HCT116 (cell line): Measurements from ENCODE around the gene KRTAP12-1. TPM values are rescaled to one million over a fixed set of nuclear protein-coding genes. Genes with fewer than 3 reads are reported as not detected.

Source experiments
- ATAC-seq: fragments of 200-7000 bp; cut with Tn5 transposase; 2 replicates; pipeline ENCODE4 v1.9.1; 2020; ENCODE audit warnings: mild to moderate bottlenecking, moderate library complexity
- BruUV-seq: library from RNA; stranded (reverse); fragments of 400-500 nt; replicated peaks from 2 replicates; lab custom pipeline; 2021; lab: Mats Ljungman, UMichigan
- CTCF ChIA-PET: fragments of 300-600 bp; sonication (Branson Sonifier 250); formaldehyde crosslinking; loops from one replicate; lab custom pipeline; 2021; ENCODE audit warnings: antibody characterized with exemption; lab: Charles Lee
- POLR2A ChIA-PET: fragments of 300-600, 350-600 bp; sonication (Branson Sonifier 250); formaldehyde crosslinking; loops from one replicate; lab custom pipeline; 2021; ENCODE audit warnings: antibody characterized with exemption; lab: Charles Lee
- RAD21 ChIA-PET, 2 experiments: fragments of 300-600 bp; sonication (Branson Sonifier 250); formaldehyde crosslinking; loops; one replicate each; lab custom pipeline; 2023; ENCODE audit warnings: low total read pairs in 2 of 2; ENCODE audit not compliant: uncharacterized antibody in 2 of 2, unreplicated experiment in 2 of 2, low non-redundant PET in 1 of 2; lab: Charles Lee
- DNase-seq: peaks from one replicate; pipeline ENCODE4 v3.0.0-alpha.2; 2010; ENCODE audit warnings: low read depth, low spot score
- H2AFZ ChIP-seq: fragments of 200-600 bp; shearing (Covaris generic), sonication (generic); 2 replicates; pipeline ENCODE4 v1.6.1; 2017; ENCODE audit warnings: low read depth, mixed run types, mixed read lengths, antibody characterized with exemption, low read length; ENCODE audit not compliant: poor library complexity, severe bottlenecking
- H3K27ac ChIP-seq: 2 replicates; pipeline ENCODE4 v1.5.1; 2012; ENCODE audit warnings: low read depth, low read length
- H3K27me3 ChIP-seq: fragments of 200-600 bp; sonication (generic); 2 replicates; pipeline ENCODE4 v1.6.1; 2016; ENCODE audit warnings: mixed run types, low read length, mixed read lengths; ENCODE audit not compliant: insufficient read depth
- H3K36me3 ChIP-seq, 2 experiments: fragments of 200-500 bp in 1 of 2; fragments of 200-600 bp in 1 of 2; sonication (Bioruptor generic) in 1 of 2; sonication (generic) in 1 of 2; 2 replicates each; pipeline versions ENCODE4 v1.5.1 to v1.6.1; 2014 to 2016; ENCODE audit warnings: low read length in 2 of 2, inconsistent platforms in 1 of 2, mixed read lengths in 1 of 2, mixed run types in 1 of 2; ENCODE audit not compliant: insufficient read depth in 2 of 2, control insufficient read depth in 1 of 2
- H3K4me1 ChIP-seq, 2 experiments: fragments of 200-600 bp in 1 of 2; sonication (generic) in 1 of 2; 2 replicates each; pipeline versions ENCODE4 v1.5.1 to v1.6.1; 2012 to 2017; ENCODE audit warnings: low read length in 2 of 2, inconsistent platforms in 1 of 2, mild to moderate bottlenecking in 1 of 2, mixed read lengths in 1 of 2, mixed run types in 1 of 2, moderate library complexity in 1 of 2; ENCODE audit not compliant: insufficient read depth in 2 of 2, control insufficient read depth in 1 of 2
- H3K4me2 ChIP-seq: fragments of 200-600 bp; sonication (generic); 2 replicates; pipeline ENCODE4 v1.6.1; 2017; ENCODE audit warnings: mixed run types, low read length, mixed read lengths
- H3K4me3 ChIP-seq, 2 experiments: fragments of 200-600 bp in 1 of 2; sonication (generic) in 1 of 2; replicated peaks in 1 of 2; 2 replicates each; pipeline ENCODE4 v1.5.1; 2011 to 2016; ENCODE audit warnings: low read length in 2 of 2, control low read depth in 1 of 2, low read depth in 1 of 2, mild to moderate bottlenecking in 1 of 2, mixed read lengths in 1 of 2, mixed run types in 1 of 2
- H3K79me2 ChIP-seq: fragments of 200-600 bp; sonication (generic); 2 replicates; pipeline ENCODE4 v1.6.1; 2017; ENCODE audit warnings: mild to moderate bottlenecking, mixed run types, low read length, moderate library complexity, mixed read lengths; ENCODE audit not compliant: insufficient read depth
- H3K9ac ChIP-seq: fragments of 200-600 bp; sonication (generic); 2 replicates; pipeline ENCODE4 v1.6.1; 2016; ENCODE audit warnings: low read length, mixed read lengths
- H3K9me2 ChIP-seq: fragments of 200-600 bp; sonication (generic), shearing (Covaris generic); 2 replicates; pipeline ENCODE4 v1.6.1; 2017; ENCODE audit warnings: mixed run types, mild to moderate bottlenecking, moderate library complexity; ENCODE audit not compliant: insufficient read depth
- H3K9me3 ChIP-seq, 2 experiments: fragments of 200-500 bp in 1 of 2; fragments of 200-600 bp in 1 of 2; sonication (Bioruptor generic) in 1 of 2; sonication (generic) in 1 of 2; 2 replicates each; pipeline ENCODE4 v1.6.1; 2014 to 2017; ENCODE audit warnings: low read length in 2 of 2, mixed read lengths in 2 of 2, inconsistent platforms in 1 of 2, low read depth in 1 of 2, mild to moderate bottlenecking in 1 of 2, mixed run types in 1 of 2, moderate library complexity in 1 of 2; ENCODE audit not compliant: control insufficient read depth in 1 of 2, insufficient read depth in 1 of 2
- H4K20me1 ChIP-seq: fragments of 200-600 bp; sonication (generic), shearing (Covaris generic); 2 replicates; pipeline ENCODE4 v1.6.1; 2017; ENCODE audit warnings: mixed run types, mild to moderate bottlenecking, moderate library complexity; ENCODE audit not compliant: insufficient read depth
- CEBPB ChIP-seq: IDR thresholded peaks from 2 replicates; pipeline ENCODE4 v1.6.1; 2012; ENCODE audit warnings: low read depth
- EGR1 ChIP-seq: IDR thresholded peaks from 2 replicates; pipeline ENCODE4 v1.6.1; 2012; ENCODE audit warnings: low read depth
- EZH2 ChIP-seq: fragments of 200-600 bp; sonication (generic); IDR thresholded peaks from 2 replicates; pipeline ENCODE4 v1.6.1; 2017; ENCODE audit warnings: antibody characterized with exemption, mixed run types
- POLR2A ChIP-seq: IDR thresholded peaks from 2 replicates; pipeline ENCODE4 v1.7.0; 2011; ENCODE audit warnings: borderline replicate concordance; ENCODE audit not compliant: insufficient read depth, insufficient read length; ENCODE audit errors: extremely low read depth
- POLR2AphosphoS5 ChIP-seq: IDR thresholded peaks from 2 replicates; pipeline ENCODE4 v1.6.1; 2011; ENCODE audit warnings: mild to moderate bottlenecking, low read depth, low read length, moderate library complexity
- RAD21 ChIP-seq: IDR thresholded peaks from 2 replicates; pipeline ENCODE4 v1.6.1; 2012; ENCODE audit warnings: low read depth, mild to moderate bottlenecking
- REST ChIP-seq: IDR thresholded peaks from 2 replicates; pipeline ENCODE4 v1.6.1; 2012; ENCODE audit warnings: low read depth
- SIN3A ChIP-seq: IDR thresholded peaks from 2 replicates; pipeline ENCODE4 v1.6.1; 2012; ENCODE audit warnings: low read depth
- SP1 ChIP-seq: IDR thresholded peaks from 2 replicates; pipeline ENCODE4 v1.6.1; 2012; ENCODE audit warnings: low read depth
- TCF7L2 ChIP-seq: IDR thresholded peaks from 2 replicates; pipeline ENCODE4 v1.7.0; 2011; ENCODE audit warnings: borderline replicate concordance, inconsistent platforms; ENCODE audit not compliant: insufficient read depth, insufficient read length; ENCODE audit errors: extremely low read depth
- YY1 ChIP-seq: IDR thresholded peaks from 2 replicates; pipeline ENCODE4 v1.6.1; 2011; ENCODE audit warnings: low read length, low read depth, moderate library complexity, mild to moderate bottlenecking; ENCODE audit not compliant: insufficient replicate concordance; ENCODE audit errors: extremely low read depth
- ZFX ChIP-seq: fragments of 450-650 bp; IDR thresholded peaks from 2 replicates; pipeline ENCODE4 v1.6.1; 2017
- intact Hi-C: fragments of 100-400 bp; cut with micrococcal nuclease; formaldehyde crosslinking; loops from 2 replicates; pipeline ENCODE4 v1.10.0; 2022
- total RNA-seq: library from RNA; stranded (reverse); gene quantifications from one replicate; pipeline ENCODE4 v1.2.1, GENCODE V29; 2021; ENCODE audit not compliant: unreplicated experiment
- TF ChIP-seq, protein P1 (sequence below): IDR thresholded peaks from 2 replicates; pipeline ENCODE4 v1.6.1; 2012

The KRTAP12-1 gene
- total RNA-seq, 1 experiment from 2014 or later = not detected

DNA sequence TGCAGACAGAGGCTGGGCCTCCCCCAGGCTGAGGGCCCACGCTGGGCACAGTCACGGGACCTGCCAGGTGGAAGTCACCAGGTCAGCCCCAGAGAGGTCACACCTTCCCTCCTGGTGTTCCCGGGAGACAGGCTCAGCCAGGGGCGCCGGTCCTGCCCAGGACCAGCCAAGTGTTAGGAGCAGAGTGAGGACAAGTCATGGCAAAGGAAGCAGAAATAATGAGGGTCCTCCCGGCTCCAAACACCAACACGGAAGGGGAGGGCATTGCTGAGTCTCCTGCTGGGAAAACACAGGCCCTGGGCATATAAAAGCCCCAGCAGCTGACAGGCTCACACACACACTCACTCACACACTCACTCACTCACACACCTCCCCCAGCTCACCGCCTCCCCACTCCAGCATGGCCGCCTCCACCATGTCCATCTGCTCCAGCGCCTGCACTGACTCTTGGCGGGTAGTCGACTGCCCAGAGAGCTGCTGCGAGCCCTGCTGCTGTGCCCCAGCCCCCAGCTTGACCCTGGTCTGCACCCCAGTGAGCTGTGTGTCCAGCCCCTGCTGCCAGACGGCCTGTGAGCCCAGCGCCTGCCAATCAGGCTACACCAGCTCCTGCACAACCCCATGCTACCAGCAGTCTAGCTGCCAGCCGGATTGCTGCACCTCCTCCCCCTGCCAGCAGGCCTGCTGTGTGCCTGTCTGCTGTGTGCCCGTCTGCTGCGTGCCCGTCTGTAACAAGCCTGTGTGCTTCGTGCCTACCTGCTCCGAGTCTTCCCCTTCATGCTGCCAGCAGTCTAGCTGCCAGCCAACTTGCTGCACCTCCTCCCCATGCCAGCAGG lies 44.7 kb downstream of the KRTAP12-1 start, which contains the start of gene KRTAP10-10:
TSS of gene KRTAP10-10 (plus strand) at position 339 of the 833 bp plus-strand sequence. CDS start at position 401, 62 bp downstream.
- H3K4me3 ChIP-seq = no peak within 1 kb of the TSS
- no peak for TF ChIP-seq SIN3A
- TF ChIP-seq TCF7L2 = no peak
- no peak for TF ChIP-seq POLR2AphosphoS5
- TF ChIP-seq EGR1 = no peak
- no peak for TF ChIP-seq SP1
- no peak for TF ChIP-seq EZH2
- TF ChIP-seq RAD21 = no peak
- H3K4me2 ChIP-seq = no peak within 1 kb of the TSS
- H2AFZ ChIP-seq = no peak within 1 kb of the TSS
- no peak within 1 kb of the TSS for H3K9ac ChIP-seq
- POLR2A ChIA-PET = no interaction called here
- H3K9me3 ChIP-seq = no peaks in the 10 kb centered on the region
- BruUV-seq = no TSS peak
- no peaks in the 10 kb centered on the region for H4K20me1 ChIP-seq
- DNase-seq (no peak), ATAC-seq (no peak)
- no peaks in the 10 kb centered on the region for H3K36me3 ChIP-seq
- CTCF ChIA-PET = no interaction called here
- no peaks in the 10 kb centered on the region for H3K9me2 ChIP-seq
- H3K79me2 ChIP-seq = no peaks in the 10 kb centered on the region
- H3K27me3 ChIP-seq = peaks cover 6% of the 10 kb centered on the region; the same call in 1 of the 2 replicates
- no peaks in the 10 kb centered on the region for H3K4me1 ChIP-seq
- RAD21 ChIA-PET = no interaction called here
- no peak within 1 kb of the TSS for H3K27ac ChIP-seq
- intact Hi-C loops = no loop called here

DNA sequence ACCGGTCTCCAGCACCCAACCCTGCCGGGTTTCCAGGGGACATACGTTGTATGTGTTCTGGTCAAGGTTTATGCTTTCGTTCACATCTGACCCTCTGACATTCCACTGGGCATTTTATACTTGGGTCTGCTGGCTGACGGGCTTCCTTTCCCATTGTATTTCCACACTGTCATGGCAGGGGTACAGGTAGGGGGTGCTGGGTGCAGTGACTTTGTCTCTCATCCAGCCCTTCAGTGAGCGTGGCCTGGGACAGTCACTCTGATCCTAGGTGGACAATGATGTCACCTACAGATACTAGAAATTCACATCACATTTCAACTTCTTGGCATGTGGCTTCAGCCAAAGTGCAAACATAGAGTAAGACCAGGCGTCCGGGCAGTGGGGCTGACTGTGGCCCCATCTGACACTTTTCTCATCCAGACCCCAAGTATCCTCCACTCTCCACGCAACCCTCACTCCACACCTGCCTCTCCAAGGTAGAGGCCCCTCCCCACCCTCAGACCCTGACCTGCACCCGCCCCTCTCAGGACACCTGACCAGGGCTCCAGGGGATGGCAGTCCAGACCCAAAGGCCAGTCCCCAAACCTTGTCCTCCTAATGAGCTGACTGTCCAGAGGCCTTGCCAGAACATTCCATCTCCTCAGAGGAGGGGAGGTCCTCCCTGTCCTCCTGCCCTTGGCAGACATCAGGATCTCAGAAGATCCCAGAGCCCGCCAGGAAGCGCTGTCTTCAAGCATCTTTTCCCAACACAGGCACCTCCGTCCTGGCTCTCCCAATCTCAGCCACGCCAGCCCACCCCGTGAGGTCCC lies 45.5 kb downstream of the KRTAP12-1 start:
- no peak overlapping the region for H2AFZ ChIP-seq
- no peak overlapping the region for H3K4me2 ChIP-seq
- H3K9me2 ChIP-seq = no peaks in the 10 kb centered on the region
- CTCF ChIA-PET = no interaction called here
- no peaks in the 10 kb centered on the region for H4K20me1 ChIP-seq
- no peaks in the 10 kb centered on the region for H3K36me3 ChIP-seq
- no peaks in the 10 kb centered on the region for H3K9me3 ChIP-seq
- H3K4me3 ChIP-seq = no peak overlapping the region
- DNase-seq (no peak), ATAC-seq (no peak)
- no peaks in the 10 kb centered on the region for H3K79me2 ChIP-seq
- peaks cover 6% of the 10 kb centered on the region; the same call in 1 of the 2 replicates for H3K27me3 ChIP-seq
- H3K4me1 ChIP-seq = no peaks in the 10 kb centered on the region
- H3K27ac ChIP-seq = no peak overlapping the region
- H3K9ac ChIP-seq = no peak overlapping the region
- BruUV-seq = no TSS peak
- POLR2A ChIA-PET = no interaction called here
- intact Hi-C loops = no loop called here
- RAD21 ChIA-PET = no interaction called here
- TF ChIP-seq EZH2 = no peak
- TF ChIP-seq POLR2A = no peak
- TF ChIP-seq ZFX = no peak
- TF ChIP-seq SP1 = no peak
- TF ChIP-seq, protein P1, sequence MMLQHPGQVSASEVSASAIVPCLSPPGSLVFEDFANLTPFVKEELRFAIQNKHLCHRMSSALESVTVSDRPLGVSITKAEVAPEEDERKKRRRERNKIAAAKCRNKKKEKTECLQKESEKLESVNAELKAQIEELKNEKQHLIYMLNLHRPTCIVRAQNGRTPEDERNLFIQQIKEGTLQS = no peak
- TF ChIP-seq REST = no peak
- TF ChIP-seq POLR2AphosphoS5 = no peak
- no peak for TF ChIP-seq EGR1
- TF ChIP-seq TCF7L2 = no peak
- TF ChIP-seq CEBPB = no peak
- no peak for TF ChIP-seq YY1
